CD4-positive, alpha-beta T cell (primary cell): ENCODE data around the gene TOMM22. TPM values are rescaled to one million over a fixed set of nuclear protein-coding genes. Genes with fewer than 3 reads are reported as not detected.
A peak's percentile ranks its signal among the peaks of the same experiment; 100 is the strongest.

Experiments
- ATAC-seq: fragments of 200-7000 bp; cut with Tn5 transposase; one replicate; pipeline ENCODE4 v1.10.0; 2022; ENCODE audit warnings: mild to moderate bottlenecking; ENCODE audit not compliant: poor library complexity
- CTCF ChIA-PET: fragments of 350-600 bp; sonication (Branson Sonifier 250); formaldehyde crosslinking; loops from one replicate; lab custom pipeline; 2021; ENCODE audit warnings: antibody characterized with exemption, inconsistent platforms; lab: Charles Lee
- POLR2A ChIA-PET: fragments of 350-600 bp; sonication (Branson Sonifier 250); formaldehyde crosslinking; loops from one replicate; lab custom pipeline; 2021; ENCODE audit warnings: antibody characterized with exemption, inconsistent platforms; lab: Charles Lee
- DNase-seq, 14 experiments: peaks; one replicate each; pipeline ENCODE4 v3.0.0-alpha.2; 2013 to 2020; ENCODE audit warnings: mixed read lengths in 2 of 14
- H3K27ac ChIP-seq, 2 donors: one replicate each; pipeline versions ENCODE4 v1.5.1 to v1.7.0; 2013; ENCODE audit warnings: low read length in 2 of 2, low read depth in 1 of 2, mild to moderate bottlenecking in 1 of 2
- H3K27me3 ChIP-seq, 2 experiments: 1 replicate in 1 of 2; 2 replicates in 1 of 2; pipeline versions ENCODE4 v1.6.1 to v1.7.0; 2013; ENCODE audit warnings: low read length in 2 of 2, control low read depth in 1 of 2, mild to moderate bottlenecking in 1 of 2, moderate library complexity in 1 of 2; ENCODE audit not compliant: insufficient read depth in 2 of 2, control insufficient read depth in 1 of 2
- H3K36me3 ChIP-seq: one replicate; pipeline ENCODE4 v1.6.1; 2013; ENCODE audit warnings: low read length, control low read depth; ENCODE audit not compliant: insufficient read depth
- H3K4me1 ChIP-seq: one replicate; pipeline ENCODE4 v1.6.1; 2013; ENCODE audit warnings: low read length, control low read depth; ENCODE audit not compliant: insufficient read depth
- H3K4me3 ChIP-seq: one replicate; pipeline ENCODE4 v1.5.1; 2013; ENCODE audit warnings: mild to moderate bottlenecking, low read length, moderate library complexity
- H3K9me3 ChIP-seq, 2 experiments: 1 replicate in 1 of 2; 2 replicates in 1 of 2; pipeline versions ENCODE4 v1.6.1 to v1.7.0; 2013; ENCODE audit warnings: low read length in 2 of 2, mild to moderate bottlenecking in 2 of 2, control low read depth in 1 of 2, moderate library complexity in 1 of 2; ENCODE audit not compliant: control insufficient read depth in 1 of 2, insufficient read depth in 1 of 2
- H3K27ac Mint-ChIP-seq: one replicate; pipeline ENCODE4 v1.8.0; 2020; ENCODE audit warnings: mixed read lengths
- H3K27me3 Mint-ChIP-seq: one replicate; pipeline ENCODE4 v1.8.0; 2021; ENCODE audit warnings: mixed read lengths
- H3K36me3 Mint-ChIP-seq: one replicate; pipeline ENCODE4 v1.8.0; 2021; ENCODE audit warnings: low read depth, mixed read lengths
- H3K4me1 Mint-ChIP-seq: one replicate; pipeline ENCODE4 v1.8.0; 2021; ENCODE audit warnings: low read depth, mixed read lengths
- H3K4me3 Mint-ChIP-seq: one replicate; pipeline ENCODE4 v1.8.0; 2020; ENCODE audit warnings: mild to moderate bottlenecking, mixed read lengths
- H3K9me3 Mint-ChIP-seq: one replicate; pipeline ENCODE4 v1.8.0; 2020; ENCODE audit warnings: mixed read lengths
- CTCF ChIP-seq: fragments of 200-600 bp; IDR thresholded peaks from one replicate; pipeline ENCODE4 v1.8.0; 2022; ENCODE audit warnings: antibody characterized with exemption, mild to moderate bottlenecking
- intact Hi-C, 2 experiments: fragments of 100-400 bp; cut with DNase I in 1 of 2; cut with micrococcal nuclease in 1 of 2; formaldehyde crosslinking; loops; one replicate each; pipeline versions ENCODE4 v1.15.1 to v1.9.0; 2023 to 2025; cut with DNase I, micrococcal nuclease
- total RNA-seq, 174 experiments: library from RNA in 2 of 174; stranded (reverse) in 2 of 174; gene quantifications; one replicate each; pipeline ENCODE4 v1.2.3 and lab custom pipeline; 2021 to 2026

Gene TOMM22
- total RNA-seq, 2 experiments from 2014 or later: 53.7 to 54.8 TPM

- Histone ChIP-seq H3K36me3 (peaks cover 60% of the 10 kb centered on the region), H3K9me3 (no peaks in the 10 kb centered on the region), H3K4me3 (no peak overlapping the region), H3K27me3 (no peaks in the 10 kb centered on the region), H3K27ac (no peak overlapping the region), H3K4me1 (peaks cover 35% of the 10 kb centered on the region)
- H3K27me3 Mint-ChIP-seq: no peaks in the 10 kb centered on the region
- no peak for TF ChIP-seq CTCF
- H3K4me3 Mint-ChIP-seq: no peak overlapping the region
- H3K27ac Mint-ChIP-seq: peak overlapping the region; percentile 34
- no peak for DNase-seq
- ChIA-PET POLR2A (interaction anchor here (2.6 kb wide), 1 partner anchor 17 kb away, joined by 7 read pairs; no protein-coding TSS in a partner anchor), CTCF (interaction anchor here (1.1 to 1.9 kb wide), 2 partner anchors 10 to 18 kb away, joined by 3 to 9 read pairs; no protein-coding TSS in a partner anchor)
- H3K36me3 Mint-ChIP-seq: peaks cover 91% of the 10 kb centered on the region
- ATAC-seq: no peak
- H3K4me1 Mint-ChIP-seq: peaks cover 48% of the 10 kb centered on the region
- intact Hi-C loops: no loop called here
- no peaks in the 10 kb centered on the region for H3K9me3 Mint-ChIP-seq
Measured at GRCh38 chr22:38715176-38715764, 33.5 kb downstream of the TOMM22 start.

GRCh38 chr22:38715852-38716251, 34.1 kb downstream of the TOMM22 start:
- Histone ChIP-seq H3K4me3 (no peak overlapping the region), H3K27ac (no peak overlapping the region), H3K4me1 (peaks cover 35% of the 10 kb centered on the region), H3K9me3 (no peaks in the 10 kb centered on the region), H3K27me3 (no peaks in the 10 kb centered on the region), H3K36me3 (peaks cover 59% of the 10 kb centered on the region)
- intact Hi-C loops: no loop called here
- ChIA-PET POLR2A (interaction anchor here (2.6 kb wide), 1 partner anchor 16 kb away, joined by 7 read pairs; no protein-coding TSS in a partner anchor), CTCF (no interaction called here)
- ATAC-seq: no peak
- DNase-seq: no peak
- peaks cover 43% of the 10 kb centered on the region for H3K4me1 Mint-ChIP-seq
- peaks cover 91% of the 10 kb centered on the region for H3K36me3 Mint-ChIP-seq
- no peaks in the 10 kb centered on the region for H3K27me3 Mint-ChIP-seq
- no peaks in the 10 kb centered on the region for H3K9me3 Mint-ChIP-seq
- H3K4me3 Mint-ChIP-seq: no peak overlapping the region
- TF ChIP-seq CTCF: no peak
- no peak overlapping the region for H3K27ac Mint-ChIP-seq

- H3K4me3 Mint-ChIP-seq: no peak overlapping the region
- POLR2A ChIA-PET: interaction anchor here (2.6 kb wide), 1 partner anchor 16 kb away, joined by 7 read pairs; no protein-coding TSS in a partner anchor
- no peak for TF ChIP-seq CTCF
- Histone ChIP-seq H3K27ac (no peak overlapping the region), H3K36me3 (peaks cover 59% of the 10 kb centered on the region), H3K27me3 (no peaks in the 10 kb centered on the region), H3K9me3 (no peaks in the 10 kb centered on the region), H3K4me3 (no peak overlapping the region), H3K4me1 (peaks cover 35% of the 10 kb centered on the region)
- no peaks in the 10 kb centered on the region for H3K27me3 Mint-ChIP-seq
- H3K9me3 Mint-ChIP-seq: no peaks in the 10 kb centered on the region
- no peak for DNase-seq
- H3K36me3 Mint-ChIP-seq: peaks cover 91% of the 10 kb centered on the region
- intact Hi-C loops: no loop called here
- peak overlapping the region; percentile 34 for H3K27ac Mint-ChIP-seq
- ATAC-seq: no peak
- CTCF ChIA-PET: no interaction called here
- H3K4me1 Mint-ChIP-seq: peaks cover 38% of the 10 kb centered on the region
Measured at GRCh38 chr22:38716271-38716670, 34.5 kb downstream of the TOMM22 start.
